ENCODE measurements around the gene ATP8B3. TPM values are rescaled to one million over a fixed set of nuclear protein-coding genes. Genes with fewer than 3 reads are reported as not detected.

ATP8B3 gene
- total RNA-seq, 4 donors from 2014 or later, result 0.09 to 0.24 TPM; not detected in 2

DNA sequence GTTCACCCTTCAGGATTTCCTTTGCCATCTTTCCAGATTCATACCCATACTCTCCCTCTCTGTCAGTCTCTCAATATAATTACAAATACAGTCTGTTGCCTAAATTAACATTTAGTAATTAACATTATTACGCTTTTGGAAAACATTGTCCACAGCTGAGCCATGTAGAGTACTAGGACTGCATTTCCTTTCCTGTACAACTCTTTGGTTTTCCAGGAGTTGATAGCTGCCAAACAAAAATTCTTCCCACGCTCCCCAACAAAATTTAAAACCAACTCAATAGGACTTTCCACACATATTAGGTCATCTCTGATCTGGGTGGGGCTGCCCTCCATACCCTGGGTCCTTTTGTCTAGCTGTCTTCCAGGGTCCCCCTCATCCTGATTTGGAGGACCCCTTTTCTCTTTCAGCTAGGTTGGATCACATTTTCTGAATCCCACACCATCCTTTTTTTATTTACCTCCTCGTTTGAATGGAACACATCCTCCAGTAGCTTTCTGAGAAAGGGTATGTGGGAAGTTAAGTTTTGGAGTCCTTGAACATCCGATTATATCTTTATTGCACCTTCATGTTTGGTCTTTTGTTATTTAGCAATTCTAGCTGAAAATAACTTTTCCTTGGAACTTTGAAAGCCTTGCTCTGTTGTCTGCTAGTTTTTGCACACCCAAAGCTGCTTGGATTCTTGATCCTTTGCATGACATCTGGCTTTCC, 41.1 kb downstream of the ATP8B3 start:
- no peak overlapping the region for H3K4me3 ChIP-seq
- no peaks in the 10 kb centered on the region for H3K36me3 ChIP-seq
- H3K27me3 ChIP-seq, result peaks cover 64 to 93% (median 69%) of the 10 kb centered on the region in 3 donors
- no peak for TF ChIP-seq POLR2A (IDR thresholded peaks at IDR 0.05)
- TF ChIP-seq, protein P1, sequence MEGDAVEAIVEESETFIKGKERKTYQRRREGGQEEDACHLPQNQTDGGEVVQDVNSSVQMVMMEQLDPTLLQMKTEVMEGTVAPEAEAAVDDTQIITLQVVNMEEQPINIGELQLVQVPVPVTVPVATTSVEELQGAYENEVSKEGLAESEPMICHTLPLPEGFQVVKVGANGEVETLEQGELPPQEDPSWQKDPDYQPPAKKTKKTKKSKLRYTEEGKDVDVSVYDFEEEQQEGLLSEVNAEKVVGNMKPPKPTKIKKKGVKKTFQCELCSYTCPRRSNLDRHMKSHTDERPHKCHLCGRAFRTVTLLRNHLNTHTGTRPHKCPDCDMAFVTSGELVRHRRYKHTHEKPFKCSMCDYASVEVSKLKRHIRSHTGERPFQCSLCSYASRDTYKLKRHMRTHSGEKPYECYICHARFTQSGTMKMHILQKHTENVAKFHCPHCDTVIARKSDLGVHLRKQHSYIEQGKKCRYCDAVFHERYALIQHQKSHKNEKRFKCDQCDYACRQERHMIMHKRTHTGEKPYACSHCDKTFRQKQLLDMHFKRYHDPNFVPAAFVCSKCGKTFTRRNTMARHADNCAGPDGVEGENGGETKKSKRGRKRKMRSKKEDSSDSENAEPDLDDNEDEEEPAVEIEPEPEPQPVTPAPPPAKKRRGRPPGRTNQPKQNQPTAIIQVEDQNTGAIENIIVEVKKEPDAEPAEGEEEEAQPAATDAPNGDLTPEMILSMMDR (IDR thresholded peaks at IDR 0.05 in 4 of 5, conservative IDR thresholded peaks at IDR 0.05 in 1 of 5), result no peak
- no peaks in the 10 kb centered on the region for H3K4me1 ChIP-seq
- peaks cover 0 to 11% (median 0%) of the 10 kb centered on the region in 3 donors for H3K9me3 ChIP-seq
- DNase-seq, result no peak
- intact Hi-C loops (cut with DNase I; ENCODE audit: low total_unique reads) (no loop called here), in situ Hi-C loops (cut with MboI; ENCODE audit: low sequenced_read_pairs in 4 of 4) (loop anchor here in 1 of 4 donors (25.0 kb wide), 1 partner anchor 234 kb away; no protein-coding TSS in a partner anchor)
- H3K27ac ChIP-seq, result no peak overlapping the region
- ATAC-seq, result no peak

DNA sequence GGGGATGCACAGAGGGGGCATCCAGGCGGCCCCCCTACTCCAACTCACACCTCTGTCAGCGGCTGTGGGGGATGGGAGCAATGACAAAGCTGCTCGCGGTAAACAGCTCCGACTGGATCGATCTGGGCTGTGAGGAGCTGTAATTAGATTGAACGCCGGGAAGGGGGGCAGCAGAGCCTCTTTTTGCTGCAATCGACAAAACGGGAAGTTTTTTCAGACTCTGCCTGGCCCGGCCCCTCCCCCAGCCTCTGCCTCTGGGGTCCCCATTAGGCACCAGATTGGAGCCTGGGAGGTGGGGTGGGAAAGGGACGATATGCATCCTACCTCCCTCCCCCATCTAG, 42.5 kb downstream of the ATP8B3 start:
- Histone ChIP-seq H3K4me3 (no peak overlapping the region), H3K27ac (no peak overlapping the region), H3K36me3 (no peaks in the 10 kb centered on the region), H3K4me1 (no peaks in the 10 kb centered on the region), H3K9me3 (peaks cover 0 to 11% (median 0%) of the 10 kb centered on the region in 3 donors), H3K27me3 (peaks cover 68 to 93% (median 71%) of the 10 kb centered on the region in 3 donors)
- DNase-seq (no peak), ATAC-seq (no peak)
- in situ Hi-C loops (cut with MboI; ENCODE audit: low sequenced_read_pairs in 4 of 4), result loop anchor here in 3 of 4 donors (10.0 to 25.0 kb wide), 2 partner anchors 225 to 232 kb away; no protein-coding TSS in a partner anchor
- intact Hi-C loops (cut with DNase I; ENCODE audit: low total_unique reads), result no loop called here
- TF ChIP-seq, protein P1 (IDR thresholded peaks at IDR 0.05 in 4 of 5, conservative IDR thresholded peaks at IDR 0.05 in 1 of 5), result no peak
- TF ChIP-seq POLR2A (IDR thresholded peaks at IDR 0.05), result no peak

GRCh38 chr19:1768918-1769644, 43.0 kb downstream of the ATP8B3 start:
- peaks cover 67 to 93% (median 71%) of the 10 kb centered on the region in 3 donors for H3K27me3 ChIP-seq
- intact Hi-C loops (cut with DNase I; ENCODE audit: low total_unique reads) (no loop called here), in situ Hi-C loops (cut with MboI; ENCODE audit: low sequenced_read_pairs in 4 of 4) (loop anchor here in 3 of 4 donors (10.0 to 25.0 kb wide), 2 partner anchors 224 to 232 kb away; no protein-coding TSS in a partner anchor)
- DNase-seq (no peak), ATAC-seq (no peak)
- no peak overlapping the region for H3K27ac ChIP-seq
- H3K4me3 ChIP-seq, result no peak overlapping the region
- no peak for TF ChIP-seq POLR2A (IDR thresholded peaks at IDR 0.05)
- TF ChIP-seq, protein P1 (IDR thresholded peaks at IDR 0.05 in 4 of 5, conservative IDR thresholded peaks at IDR 0.05 in 1 of 5), result no peak
- no peaks in the 10 kb centered on the region for H3K36me3 ChIP-seq
- no peaks in the 10 kb centered on the region for H3K4me1 ChIP-seq
- peaks cover 0 to 11% (median 0%) of the 10 kb centered on the region in 3 donors for H3K9me3 ChIP-seq

DNA sequence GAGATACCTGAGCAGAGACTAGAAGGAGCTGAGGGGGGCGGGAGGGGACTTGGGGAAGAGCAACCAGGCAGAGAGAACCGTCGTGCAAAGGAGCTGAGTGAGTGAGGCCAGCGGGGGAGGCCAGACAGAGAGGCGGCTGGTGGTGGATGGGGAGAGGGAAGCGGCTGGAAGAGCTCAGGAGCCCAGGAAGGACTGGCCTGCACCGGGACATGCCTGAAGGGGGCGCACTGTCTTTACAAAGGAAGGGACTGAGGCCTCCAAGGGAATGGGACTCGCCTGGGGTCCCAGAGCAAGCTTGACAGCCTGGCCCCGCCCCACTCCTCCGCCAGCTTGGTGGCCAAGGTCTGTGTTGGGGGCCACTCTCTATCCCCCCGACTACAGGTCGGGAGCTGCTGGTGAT, 43.8 kb downstream of the ATP8B3 start:
- DNase-seq, result no peak
- H3K36me3 ChIP-seq, result no peaks in the 10 kb centered on the region
- H3K27ac ChIP-seq, result no peak overlapping the region
- TF ChIP-seq, protein P1 (IDR thresholded peaks at IDR 0.05 in 4 of 5, conservative IDR thresholded peaks at IDR 0.05 in 1 of 5), result no peak
- no peak for TF ChIP-seq POLR2A (IDR thresholded peaks at IDR 0.05)
- in situ Hi-C loops (cut with MboI; ENCODE audit: low sequenced_read_pairs in 4 of 4), result loop anchor here in 3 of 4 donors (10.0 to 25.0 kb wide), 2 partner anchors 223 to 231 kb away; no protein-coding TSS in a partner anchor
- no peaks in the 10 kb centered on the region for H3K4me1 ChIP-seq
- intact Hi-C loops (cut with DNase I; ENCODE audit: low total_unique reads), result no loop called here
- H3K9me3 ChIP-seq, result peaks cover 0 to 11% (median 0%) of the 10 kb centered on the region in 3 donors
- H3K4me3 ChIP-seq, result no peak overlapping the region
- no peak for ATAC-seq
- H3K27me3 ChIP-seq, result peaks cover 66 to 93% (median 71%) of the 10 kb centered on the region in 3 donors
